Naive B cell (primary cell): Measurements from ENCODE around the gene CCN5. TPM values are rescaled to one million over a fixed set of nuclear protein-coding genes. Genes with fewer than 3 reads are reported as not detected.
"Not testable (repeated sequence)": the region's sequence is repeated elsewhere in the genome, so short reads cannot be mapped to it uniquely, and the experiment has no call there.

Experiments used
- ATAC-seq, 2 donors: fragments of 150-1000 bp; cut with Tn5 transposase; 2 replicates each; pipeline ENCODE4 v1.10.0; 2021; ENCODE audit warnings: low read depth in 2 of 2, mild to moderate bottlenecking in 2 of 2, moderate library complexity in 2 of 2
- DNase-seq: peaks from one replicate; pipeline ENCODE4 v3.0.0; 2022
- H3K27ac Mint-ChIP-seq, 6 donors: one replicate each; pipeline ENCODE4 v1.8.0; 2020 to 2022; ENCODE audit warnings: mild to moderate bottlenecking in 6 of 6, mixed read lengths in 6 of 6, moderate library complexity in 5 of 6, inconsistent platforms in 2 of 6
- H3K27me3 Mint-ChIP-seq, 3 donors: one replicate each; pipeline ENCODE4 v1.8.0; 2021 to 2022; ENCODE audit warnings: mixed read lengths in 3 of 3, mild to moderate bottlenecking in 1 of 3
- H3K36me3 Mint-ChIP-seq, 2 donors: one replicate each; pipeline ENCODE4 v1.8.0; 2020 to 2022; ENCODE audit warnings: mixed read lengths in 2 of 2, inconsistent platforms in 1 of 2, mild to moderate bottlenecking in 1 of 2
- H3K4me1 Mint-ChIP-seq, 3 donors: one replicate each; pipeline ENCODE4 v1.8.0; 2020 to 2022; ENCODE audit warnings: mixed read lengths in 3 of 3, inconsistent platforms in 1 of 3, mild to moderate bottlenecking in 1 of 3, moderate library complexity in 1 of 3
- H3K4me3 Mint-ChIP-seq, 8 donors: one replicate each; pipeline ENCODE4 v1.8.0; 2020 to 2022; ENCODE audit warnings: mild to moderate bottlenecking in 8 of 8, mixed read lengths in 8 of 8, moderate library complexity in 8 of 8, inconsistent platforms in 2 of 8
- H3K9me3 Mint-ChIP-seq, 7 donors: one replicate each; pipeline ENCODE4 v1.8.0; 2020 to 2022; ENCODE audit warnings: mixed read lengths in 7 of 7, mild to moderate bottlenecking in 5 of 7, inconsistent platforms in 2 of 7, moderate library complexity in 1 of 7
- polyA plus RNA-seq, 6 donors: library from polyadenylated mRNA; unstranded; fragments of 300-500 nt; fragmentation: Illumina TruSeq; gene quantifications; one replicate each; pipeline ENCODE4 v1.2.3, GENCODE V29; 2021; ENCODE audit warnings: low read depth in 6 of 6

Gene CCN5
- polyA plus RNA-seq, 6 donors from 2014 or later = not detected

DNA sequence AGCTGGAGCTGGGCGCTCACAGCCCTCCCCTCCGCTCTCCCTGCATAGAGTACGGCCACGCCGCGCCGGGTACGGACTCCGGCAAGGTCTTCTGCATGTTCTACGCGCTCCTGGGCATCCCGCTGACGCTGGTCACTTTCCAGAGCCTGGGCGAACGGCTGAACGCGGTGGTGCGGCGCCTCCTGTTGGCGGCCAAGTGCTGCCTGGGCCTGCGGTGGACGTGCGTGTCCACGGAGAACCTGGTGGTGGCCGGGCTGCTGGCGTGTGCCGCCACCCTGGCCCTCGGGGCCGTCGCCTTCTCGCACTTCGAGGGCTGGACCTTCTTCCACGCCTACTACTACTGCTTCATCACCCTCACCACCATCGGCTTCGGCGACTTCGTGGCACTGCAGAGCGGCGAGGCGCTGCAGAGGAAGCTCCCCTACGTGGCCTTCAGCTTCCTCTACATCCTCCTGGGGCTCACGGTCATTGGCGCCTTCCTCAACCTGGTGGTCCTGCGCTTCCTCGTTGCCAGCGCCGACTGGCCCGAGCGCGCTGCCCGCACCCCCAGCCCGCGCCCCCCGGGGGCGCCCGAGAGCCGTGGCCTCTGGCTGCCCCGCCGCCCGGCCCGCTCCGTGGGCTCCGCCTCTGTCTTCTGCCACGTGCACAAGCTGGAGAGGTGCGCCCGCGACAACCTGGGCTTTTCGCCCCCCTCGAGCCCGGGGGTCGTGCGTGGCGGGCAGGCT, 35.1 kb downstream of the CCN5 start:
- ATAC-seq (no peak), DNase-seq (no peak)
- H3K4me3 Mint-ChIP-seq = no peak overlapping the region
- H3K4me1 Mint-ChIP-seq = peaks cover 6 to 10% (median 10%) of the 10 kb centered on the region in 3 donors
- peaks cover 34 to 62% (median 45%) of the 10 kb centered on the region in 3 donors for H3K27me3 Mint-ChIP-seq
- no peak overlapping the region for H3K27ac Mint-ChIP-seq
- no peaks in the 10 kb centered on the region for H3K36me3 Mint-ChIP-seq
- H3K9me3 Mint-ChIP-seq = no peaks in the 10 kb centered on the region

DNA sequence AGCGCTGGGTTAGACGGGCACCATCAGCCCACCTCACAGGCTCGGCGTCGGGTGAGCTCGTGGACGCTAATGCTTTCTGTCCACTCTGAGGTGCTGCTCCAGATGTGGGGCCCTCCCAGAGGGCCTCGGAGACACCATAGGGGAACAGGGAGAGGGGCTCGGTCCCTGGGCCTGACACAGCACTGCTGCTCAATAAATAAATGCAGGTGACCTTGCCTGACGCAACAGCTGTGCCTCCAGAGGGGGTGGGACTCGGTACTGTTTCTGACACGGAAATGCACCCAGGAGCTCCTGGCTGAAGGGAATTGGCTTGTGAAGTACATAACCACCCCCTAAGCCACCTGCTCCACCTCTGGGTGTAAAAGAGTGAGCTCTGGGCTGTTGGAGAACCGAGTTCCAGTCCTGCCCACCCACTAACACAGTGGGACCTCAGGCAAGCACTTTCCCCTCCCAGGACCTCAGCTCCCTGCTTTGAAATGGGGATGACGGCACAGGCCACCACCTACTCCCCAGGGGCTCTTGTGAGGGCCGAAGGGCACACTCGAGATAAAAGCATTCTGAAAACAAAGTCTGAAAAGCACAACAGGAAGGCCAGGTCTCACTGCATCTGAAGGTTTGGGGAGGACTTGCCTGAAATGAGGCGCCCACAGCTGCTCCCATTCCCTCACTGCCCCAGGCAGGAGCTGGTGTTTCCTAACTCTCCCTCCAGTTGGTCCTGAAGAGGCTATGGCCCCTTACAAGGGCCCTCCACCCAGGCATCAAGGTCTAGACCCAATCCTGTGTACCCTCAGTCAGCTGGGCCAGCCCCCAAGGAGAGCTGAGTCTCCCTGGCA, 37.1 kb downstream of the CCN5 start:
- Mint-ChIP-seq H3K27ac (no peak overlapping the region), H3K27me3 (peaks cover 23 to 49% (median 35%) of the 10 kb centered on the region in 3 donors), H3K9me3 (no peaks in the 10 kb centered on the region), H3K4me3 (no peak overlapping the region), H3K4me1 (peaks cover 0 to 3% (median 1%) of the 10 kb centered on the region in 3 donors), H3K36me3 (no peaks in the 10 kb centered on the region)
- no peak for ATAC-seq
- no peak for DNase-seq

DNA sequence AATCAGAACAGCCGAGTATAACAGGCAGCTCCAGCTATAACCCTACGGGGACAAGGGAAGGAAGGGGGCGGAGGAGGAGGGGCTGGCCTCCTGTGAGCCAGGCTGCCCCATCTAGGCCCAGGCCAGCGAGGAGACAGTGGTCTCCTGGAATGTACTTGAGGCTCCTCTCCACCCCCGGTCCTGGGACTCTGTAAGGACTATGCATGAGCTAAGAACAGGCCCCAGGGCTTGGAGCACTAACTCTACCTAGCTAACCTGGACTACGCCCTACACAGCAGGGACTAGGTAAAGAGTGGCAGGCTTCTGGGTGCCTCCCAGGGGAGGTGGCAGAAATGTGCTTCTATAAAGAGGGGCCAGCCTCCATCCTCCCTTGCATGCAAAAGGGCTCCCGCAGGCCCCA, 39.4 kb downstream of the CCN5 start:
- H3K27me3 Mint-ChIP-seq = peaks cover 3 to 47% (median 35%) of the 10 kb centered on the region in 3 donors
- H3K4me3 Mint-ChIP-seq = no peak overlapping the region
- no peak overlapping the region for H3K27ac Mint-ChIP-seq
- H3K9me3 Mint-ChIP-seq = no peaks in the 10 kb centered on the region
- H3K36me3 Mint-ChIP-seq = no peaks in the 10 kb centered on the region
- H3K4me1 Mint-ChIP-seq = peaks cover 0 to 3% (median 0%) of the 10 kb centered on the region in 3 donors
- DNase-seq (no peak), ATAC-seq (no peak)

DNA sequence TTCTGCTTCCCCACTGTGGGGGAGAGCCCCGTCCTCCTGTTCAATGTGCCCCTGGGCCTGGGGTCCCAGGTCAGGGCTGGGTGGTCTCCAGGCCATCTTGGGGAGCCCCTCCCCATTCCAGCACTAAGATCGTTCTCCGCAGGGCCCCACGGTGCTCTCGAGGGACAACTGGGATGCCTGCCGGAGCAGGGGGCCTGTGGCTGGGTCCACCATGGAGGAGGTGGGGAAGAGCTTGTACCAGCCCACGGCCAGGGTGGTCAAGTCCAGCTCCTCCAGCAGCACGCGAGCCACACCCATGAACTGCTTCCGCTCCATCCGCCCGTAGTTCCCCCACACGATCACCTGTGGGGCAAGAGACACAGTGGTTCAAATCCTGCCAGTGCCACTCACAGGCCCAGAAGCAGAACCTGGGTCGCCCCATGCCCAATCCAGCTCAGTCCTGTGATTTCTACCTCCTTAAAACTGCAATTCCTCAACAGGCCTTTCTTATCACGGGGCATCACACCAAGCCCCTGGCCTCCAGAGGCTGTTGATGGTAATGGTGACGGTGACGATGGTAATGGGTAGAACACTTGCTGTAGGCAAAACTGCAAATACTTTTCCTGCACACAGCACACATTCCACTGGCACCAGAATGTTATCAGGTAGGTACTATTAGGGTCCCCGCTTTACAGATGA, 41.0 kb downstream of the CCN5 start:
- no peak for ATAC-seq
- Mint-ChIP-seq H3K9me3 (no peaks in the 10 kb centered on the region), H3K27me3 (peaks cover 4 to 44% (median 34%) of the 10 kb centered on the region in 3 donors), H3K4me1 (peaks cover 0 to 3% (median 0%) of the 10 kb centered on the region in 3 donors), H3K4me3 (no peak overlapping the region), H3K36me3 (no peaks in the 10 kb centered on the region), H3K27ac (no peak overlapping the region)
- DNase-seq = no peak

DNA sequence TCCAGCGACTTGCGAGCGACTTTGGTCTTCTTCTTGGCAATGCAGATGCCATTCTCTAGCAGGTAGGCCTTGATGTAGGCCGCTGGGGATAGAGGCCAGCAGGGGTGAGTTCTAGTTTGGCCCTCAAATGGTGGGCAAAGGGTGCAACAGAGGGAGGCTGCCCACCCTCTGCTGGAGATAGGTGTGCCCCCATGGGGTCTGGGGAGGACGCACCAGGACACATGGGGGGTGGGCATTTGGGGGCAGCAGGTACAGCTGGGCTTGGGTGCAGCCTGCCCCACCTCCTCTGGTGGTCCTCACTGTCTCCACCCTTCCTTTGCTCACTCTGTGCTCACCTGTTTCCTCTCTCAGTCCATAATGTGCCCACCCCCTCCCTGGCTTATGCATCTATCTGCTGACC, 41.8 kb downstream of the CCN5 start:
- H3K9me3 Mint-ChIP-seq = no peaks in the 10 kb centered on the region
- H3K4me1 Mint-ChIP-seq = peaks cover 0 to 3% (median 0%) of the 10 kb centered on the region in 3 donors
- no peak for DNase-seq
- peaks cover 9 to 44% (median 28%) of the 10 kb centered on the region in 3 donors for H3K27me3 Mint-ChIP-seq
- ATAC-seq = no peak
- H3K27ac Mint-ChIP-seq = no peak overlapping the region
- no peak overlapping the region for H3K4me3 Mint-ChIP-seq
- no peaks in the 10 kb centered on the region for H3K36me3 Mint-ChIP-seq

DNA sequence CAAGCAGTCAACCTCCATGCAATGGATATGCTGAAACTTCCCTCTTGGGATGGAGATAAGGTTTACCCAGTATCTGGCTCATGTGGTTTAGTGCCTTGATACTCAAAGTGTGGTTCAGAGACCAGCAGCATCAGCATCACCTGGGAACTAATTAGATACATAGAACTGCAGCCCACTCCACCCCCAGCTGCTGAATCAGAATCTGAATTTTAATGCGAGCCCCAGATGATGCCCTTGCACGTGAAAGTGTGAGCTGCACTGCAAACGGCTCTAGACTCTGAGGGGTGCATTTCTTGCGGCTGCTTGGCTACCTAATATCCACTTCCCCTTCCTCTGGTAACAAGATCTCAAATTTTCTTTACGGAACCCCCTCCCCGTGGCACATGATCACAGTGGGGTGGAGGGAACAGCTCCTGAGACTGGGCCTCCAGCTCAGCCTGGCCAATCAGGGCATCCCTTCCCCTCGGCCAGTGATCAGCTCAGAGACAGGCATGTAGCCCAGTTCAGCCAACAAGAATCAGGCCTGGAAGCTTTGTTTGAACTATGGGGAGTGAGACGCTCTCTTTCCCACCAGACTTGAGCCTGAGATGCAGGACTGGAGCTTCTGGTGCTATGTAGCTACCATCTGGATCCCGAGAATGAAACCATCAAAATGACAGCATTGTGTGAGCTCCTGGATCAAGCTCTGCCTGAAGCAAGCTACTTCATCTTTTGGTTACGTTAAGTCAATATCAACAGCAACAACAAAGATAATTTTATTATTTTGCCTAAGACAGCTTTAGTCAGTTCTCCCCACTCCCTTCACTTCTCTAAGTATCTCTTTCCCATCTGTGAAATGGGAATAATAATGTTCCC, 43.3 kb downstream of the CCN5 start:
- peaks cover 0 to 3% (median 0%) of the 10 kb centered on the region in 3 donors for H3K4me1 Mint-ChIP-seq
- H3K27me3 Mint-ChIP-seq = peaks cover 13 to 36% (median 34%) of the 10 kb centered on the region in 3 donors
- DNase-seq (no peak), ATAC-seq (no peak)
- H3K36me3 Mint-ChIP-seq = no peaks in the 10 kb centered on the region
- no peaks in the 10 kb centered on the region for H3K9me3 Mint-ChIP-seq
- H3K4me3 Mint-ChIP-seq = no peak overlapping the region
- no peak overlapping the region for H3K27ac Mint-ChIP-seq

DNA sequence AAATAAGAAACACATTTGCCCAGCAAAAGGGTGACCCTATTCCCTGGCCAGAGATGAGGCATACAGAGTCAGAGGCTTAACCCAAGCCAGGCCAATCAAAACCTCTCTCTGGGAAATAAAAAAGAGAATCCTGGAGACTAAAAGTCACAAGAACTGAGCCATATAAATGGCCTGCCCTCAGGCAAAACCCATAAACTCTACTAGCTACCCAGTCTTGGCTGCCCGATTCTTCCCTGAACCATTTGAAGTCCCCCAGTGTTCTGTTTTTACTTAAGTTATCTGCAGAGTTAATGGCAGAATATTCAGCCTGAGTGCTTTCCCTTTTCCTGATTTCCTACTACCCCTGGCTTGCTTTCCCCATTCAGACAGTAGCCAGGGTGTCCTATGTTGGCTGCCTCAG, 44.4 kb downstream of the CCN5 start:
- no peak overlapping the region for H3K27ac Mint-ChIP-seq
- no peak for ATAC-seq
- no peak overlapping the region for H3K4me3 Mint-ChIP-seq
- DNase-seq = no peak
- H3K4me1 Mint-ChIP-seq = peaks cover 0 to 3% (median 0%) of the 10 kb centered on the region in 3 donors
- peaks cover 13 to 47% (median 35%) of the 10 kb centered on the region in 3 donors for H3K27me3 Mint-ChIP-seq
- H3K36me3 Mint-ChIP-seq = no peaks in the 10 kb centered on the region
- peaks cover 0 to 2% (median 0%) of the 10 kb centered on the region in 7 donors for H3K9me3 Mint-ChIP-seq

DNA sequence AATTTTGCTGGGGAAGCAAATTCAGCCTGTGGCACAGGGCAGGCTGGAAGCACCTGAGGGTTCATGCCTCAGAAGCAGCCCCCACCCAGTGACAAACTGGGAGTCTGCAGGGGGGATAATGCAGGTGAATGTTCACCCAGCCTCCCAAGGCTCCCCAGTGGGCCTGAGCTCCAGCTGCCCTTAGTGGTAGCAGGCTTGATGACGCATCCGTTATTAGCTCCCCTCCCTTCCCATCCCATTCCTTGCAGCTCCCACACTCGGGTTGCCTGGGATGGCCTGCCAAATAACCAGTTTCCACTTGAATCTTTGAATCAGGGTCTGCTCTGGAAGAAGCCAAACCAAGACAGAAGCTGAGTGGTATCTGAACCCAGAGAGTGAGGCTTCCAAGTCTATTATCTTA, 46.3 kb downstream of the CCN5 start:
- Mint-ChIP-seq H3K4me1 (peaks cover 0 to 3% (median 0%) of the 10 kb centered on the region in 3 donors), H3K36me3 (no peaks in the 10 kb centered on the region), H3K27me3 (peaks cover 13 to 59% (median 41%) of the 10 kb centered on the region in 3 donors), H3K9me3 (peaks cover 0 to 2% (median 0%) of the 10 kb centered on the region in 7 donors), H3K4me3 (no peak overlapping the region), H3K27ac (no peak overlapping the region)
- DNase-seq = no peak
- no peak for ATAC-seq

DNA sequence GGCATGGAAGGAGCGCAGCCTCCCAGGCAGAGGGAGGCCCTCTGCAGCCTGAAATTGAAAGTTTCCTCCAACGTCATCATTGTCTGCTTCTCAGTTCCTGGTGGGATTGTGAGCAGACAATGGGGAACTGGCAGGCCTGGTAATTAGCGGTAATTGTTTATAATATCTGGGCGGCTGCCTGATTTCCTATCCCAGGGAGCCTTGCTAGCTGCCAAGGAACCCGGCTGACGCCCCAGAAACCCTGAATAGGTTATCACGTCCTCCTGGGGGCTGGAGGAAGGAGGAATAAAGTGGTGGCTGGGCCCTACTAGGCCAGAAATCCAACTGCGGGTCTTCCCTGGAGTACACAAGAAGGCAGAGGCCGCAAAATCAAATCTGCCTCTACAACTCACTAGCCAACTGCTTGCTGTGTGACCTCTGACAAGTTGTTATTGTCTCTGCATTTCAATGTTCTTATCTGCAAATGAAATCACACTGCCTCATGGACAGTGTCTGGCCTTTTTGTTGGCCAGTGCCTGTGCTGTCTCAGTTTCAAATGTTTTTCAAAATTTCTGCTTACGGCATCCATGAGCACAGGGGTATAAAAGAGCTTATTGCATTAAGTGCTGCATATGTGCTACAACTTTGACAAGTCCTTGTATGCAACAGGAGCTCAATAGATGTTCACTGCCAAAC, 47.4 kb downstream of the CCN5 start:
- no peak overlapping the region for H3K4me3 Mint-ChIP-seq
- peaks cover 13 to 55% (median 38%) of the 10 kb centered on the region in 3 donors for H3K27me3 Mint-ChIP-seq
- H3K4me1 Mint-ChIP-seq = peaks cover 0 to 3% (median 0%) of the 10 kb centered on the region in 3 donors
- no peaks in the 10 kb centered on the region for H3K36me3 Mint-ChIP-seq
- ATAC-seq (no peak), DNase-seq (no peak)
- peak overlapping the region in 1 of 6 donors; percentile 21 for H3K27ac Mint-ChIP-seq
- H3K9me3 Mint-ChIP-seq = peaks cover 0 to 2% (median 0%) of the 10 kb centered on the region in 7 donors

DNA sequence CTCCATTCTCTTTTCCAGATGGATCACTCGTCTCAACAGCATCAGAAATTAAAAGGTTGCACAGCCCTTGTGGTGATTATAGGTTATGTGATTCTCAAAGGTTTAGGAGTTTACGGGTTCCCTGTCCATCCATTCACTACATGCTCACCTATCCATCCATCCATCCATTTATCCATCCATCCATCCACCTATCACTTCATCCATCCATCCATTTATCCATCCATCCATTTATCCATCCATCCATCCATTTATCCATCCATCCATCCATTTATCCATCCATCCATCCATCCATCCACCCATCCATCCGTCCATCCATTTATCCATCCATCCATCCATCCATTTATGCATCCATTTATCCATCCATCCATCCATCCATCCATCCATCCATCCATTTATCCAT, 48.6 kb downstream of the CCN5 start:
- not testable (repeated sequence) for H3K4me3 Mint-ChIP-seq

DNA sequence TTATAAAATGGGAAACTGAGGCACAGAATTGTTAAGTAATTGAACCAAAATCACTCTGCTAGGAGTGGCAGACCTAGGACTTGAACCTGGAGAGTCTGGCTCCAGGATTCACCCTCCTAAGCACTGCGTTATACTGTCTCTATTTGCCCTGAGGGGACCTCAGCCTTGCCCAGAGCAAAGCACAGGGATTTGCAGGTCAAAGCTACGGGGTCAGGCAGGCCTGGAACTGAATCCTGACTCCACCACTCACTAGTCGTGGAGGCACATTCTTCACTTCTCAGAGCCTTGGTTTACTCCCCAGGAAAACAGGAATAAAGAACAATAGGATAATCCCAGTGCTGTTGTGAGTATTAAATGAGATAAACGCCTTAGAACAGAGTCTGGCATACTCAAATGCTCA, 49.9 kb downstream of the CCN5 start:
- Mint-ChIP-seq H3K27ac (peak overlapping the region in 1 of 6 donors; percentile 14), H3K36me3 (no peaks in the 10 kb centered on the region), H3K27me3 (peaks cover 23 to 43% (median 28%) of the 10 kb centered on the region in 3 donors), H3K4me1 (peaks cover 0 to 14% (median 7%) of the 10 kb centered on the region in 3 donors), H3K4me3 (no peak overlapping the region), H3K9me3 (peaks cover 0 to 2% (median 0%) of the 10 kb centered on the region in 7 donors)
- ATAC-seq (no peak), DNase-seq (no peak)

More for the DNA sequence above, 48.6 kb downstream of the CCN5 start:
- not testable (repeated sequence) for H3K27ac Mint-ChIP-seq, DNase-seq, H3K9me3 Mint-ChIP-seq, H3K4me1 Mint-ChIP-seq, H3K36me3 Mint-ChIP-seq, ATAC-seq
- peaks cover 17 to 49% (median 33%) of the 10 kb centered on the region in 3 donors for H3K27me3 Mint-ChIP-seq

DNA sequence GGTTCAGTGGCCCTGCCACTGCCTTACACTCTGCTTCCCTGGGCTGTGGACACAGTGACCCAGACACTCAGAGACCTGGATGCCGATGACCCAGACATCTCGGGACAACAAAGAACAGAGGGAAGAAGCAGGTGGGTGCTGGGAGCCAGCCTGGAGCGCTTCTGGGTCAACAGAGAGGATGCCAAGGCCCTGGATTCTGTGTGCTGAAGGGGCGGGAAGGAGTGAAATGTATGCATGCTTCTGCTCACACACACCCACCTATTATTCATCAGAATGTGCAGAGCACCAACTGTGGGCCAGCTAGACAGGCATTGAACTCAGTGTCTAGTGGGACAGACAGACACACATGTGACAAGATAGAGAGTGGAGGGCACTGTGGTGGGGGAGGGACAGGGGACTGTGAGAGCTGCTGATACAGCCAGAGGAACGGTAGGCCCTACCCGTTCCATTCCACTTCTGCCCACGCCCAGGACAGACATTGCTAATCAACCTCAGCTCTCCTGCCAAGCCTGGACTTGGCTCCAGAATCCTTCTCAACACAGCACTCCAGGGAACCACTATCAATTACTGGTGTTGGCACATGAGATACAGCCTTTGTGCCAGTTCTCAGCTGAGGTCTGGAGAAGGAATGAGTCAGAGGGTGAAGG, 50.7 kb downstream of the CCN5 start:
- Mint-ChIP-seq H3K4me1 (peaks cover 0 to 14% (median 7%) of the 10 kb centered on the region in 3 donors), H3K27ac (peak overlapping the region in 1 of 6 donors; percentile 49), H3K27me3 (peaks cover 24 to 40% (median 27%) of the 10 kb centered on the region in 3 donors), H3K4me3 (peak overlapping the region in 1 of 8 donors; percentile 52), H3K9me3 (peaks cover 0 to 2% (median 0%) of the 10 kb centered on the region in 7 donors), H3K36me3 (no peaks in the 10 kb centered on the region)
- DNase-seq (no peak), ATAC-seq (no peak)
